Ureter (tissue), 1 donor: ENCODE data around the gene KL. TPM values are rescaled to one million over a fixed set of nuclear protein-coding genes. Genes with fewer than 3 reads are reported as not detected.

Source experiments
- DNase-seq: peaks from one replicate; pipeline ENCODE4 v3.0.0-alpha.2; 2020; ENCODE audit warnings: low spot score
- total RNA-seq: library from RNA; stranded (reverse); gene quantifications from one replicate; pipeline ENCODE4 v1.2.4, GENCODE V29; 2023
- donor health status: DM: yes; HTN: yes; CAD: no.

The KL gene
- total RNA-seq, 1 donor from 2014 or later: 3.6 TPM

DNA sequence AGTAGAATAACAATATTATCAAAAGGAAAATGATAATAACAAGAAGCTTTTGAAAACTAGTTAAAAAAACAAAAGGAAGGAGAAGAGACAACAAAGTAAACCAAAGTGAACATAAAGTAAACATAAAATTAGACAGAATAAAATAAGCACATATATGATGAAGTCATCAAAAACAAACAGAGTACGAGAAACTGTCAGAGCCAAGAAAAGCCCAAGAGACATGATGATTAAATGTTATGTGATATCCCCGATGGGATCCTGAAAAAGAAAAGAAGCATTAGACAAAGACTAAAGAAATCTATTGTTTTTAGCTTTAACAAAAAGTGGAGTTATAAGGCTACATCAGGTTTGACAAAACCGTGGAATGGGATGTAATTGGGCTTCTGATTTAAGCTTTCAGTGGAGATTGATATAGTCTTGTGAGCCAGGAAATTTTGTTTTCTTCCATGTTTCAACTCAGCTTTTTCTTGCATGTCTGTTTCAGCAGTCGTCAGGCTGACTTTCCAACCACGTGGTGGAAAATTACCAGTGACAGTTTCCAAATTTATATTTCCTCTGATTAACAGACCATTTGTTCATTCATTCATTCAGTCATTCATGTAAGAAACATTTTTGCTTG, 64.9 kb downstream of the KL start:
- DNase-seq: no peak

DNA sequence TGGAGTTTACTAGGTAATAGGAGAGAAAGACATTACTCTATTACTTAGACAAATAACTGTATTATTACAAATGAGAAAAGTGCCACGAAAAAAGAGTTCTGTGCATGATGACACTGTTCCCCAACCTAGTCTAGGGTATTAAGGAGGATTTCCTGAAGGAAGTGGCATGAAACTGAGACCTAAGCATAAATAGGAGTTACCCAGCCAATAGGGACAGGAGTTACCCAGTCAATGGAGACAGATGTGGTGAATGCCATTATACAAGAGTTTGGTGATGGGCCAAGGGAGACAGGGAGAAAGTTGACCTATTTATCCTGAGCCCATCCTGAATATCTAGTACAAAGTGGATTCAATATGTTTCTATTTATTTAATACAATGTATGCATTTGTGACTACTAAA, 65.4 kb downstream of the KL start:
- no peak for DNase-seq

DNA sequence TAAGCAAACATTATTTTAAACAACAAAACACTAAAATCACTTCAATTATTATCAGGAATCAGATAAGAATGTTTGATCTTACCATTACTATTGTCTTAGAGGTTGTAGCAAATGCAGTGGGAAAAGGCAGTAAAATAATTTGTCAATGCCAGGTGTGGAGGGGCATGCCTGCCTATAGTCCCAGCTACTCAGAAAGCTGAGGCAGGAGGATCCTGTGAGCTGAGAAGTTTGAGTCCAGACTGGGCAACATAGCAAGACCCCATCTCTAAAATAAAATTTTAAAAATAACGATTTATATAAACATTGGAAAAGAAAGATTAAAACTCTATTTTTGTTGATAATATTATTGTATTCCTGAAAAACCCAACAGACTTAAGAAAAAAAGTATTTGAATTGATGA, 66.8 kb downstream of the KL start:
- DNase-seq: no peak

- no peak for DNase-seq
Measured at GRCh38 chr13:33087091-33087490, 70.9 kb downstream of the KL start.

- no peak for DNase-seq
Measured at GRCh38 chr13:33087790-33088189, 71.6 kb downstream of the KL start.

- no peak for DNase-seq
Measured at GRCh38 chr13:33089311-33089710, 73.1 kb downstream of the KL start.

GRCh38 chr13:33090755-33091414, 74.7 kb downstream of the KL start:
- DNase-seq: no peak

DNA sequence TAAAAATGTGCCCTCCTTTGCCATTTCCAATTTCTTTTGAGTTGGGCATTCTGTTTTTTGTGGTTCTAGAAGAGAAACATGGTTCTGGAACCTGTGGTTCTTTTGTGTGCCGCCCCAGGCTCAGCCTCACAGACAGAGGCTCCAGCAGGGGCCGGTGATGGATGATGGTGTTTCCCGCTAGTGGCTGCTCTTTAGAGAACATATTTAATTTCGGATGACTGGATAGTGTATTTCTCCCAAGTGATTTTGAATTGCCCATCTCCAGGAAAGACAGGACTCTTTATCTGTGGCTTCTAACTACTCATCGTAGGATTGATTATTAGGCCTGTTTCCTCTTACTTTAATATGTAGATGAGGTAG, 75.2 kb downstream of the KL start:
- DNase-seq: no peak

GRCh38 chr13:33092073-33092987, 76.1 kb downstream of the KL start:
- DNase-seq: no peak

DNA sequence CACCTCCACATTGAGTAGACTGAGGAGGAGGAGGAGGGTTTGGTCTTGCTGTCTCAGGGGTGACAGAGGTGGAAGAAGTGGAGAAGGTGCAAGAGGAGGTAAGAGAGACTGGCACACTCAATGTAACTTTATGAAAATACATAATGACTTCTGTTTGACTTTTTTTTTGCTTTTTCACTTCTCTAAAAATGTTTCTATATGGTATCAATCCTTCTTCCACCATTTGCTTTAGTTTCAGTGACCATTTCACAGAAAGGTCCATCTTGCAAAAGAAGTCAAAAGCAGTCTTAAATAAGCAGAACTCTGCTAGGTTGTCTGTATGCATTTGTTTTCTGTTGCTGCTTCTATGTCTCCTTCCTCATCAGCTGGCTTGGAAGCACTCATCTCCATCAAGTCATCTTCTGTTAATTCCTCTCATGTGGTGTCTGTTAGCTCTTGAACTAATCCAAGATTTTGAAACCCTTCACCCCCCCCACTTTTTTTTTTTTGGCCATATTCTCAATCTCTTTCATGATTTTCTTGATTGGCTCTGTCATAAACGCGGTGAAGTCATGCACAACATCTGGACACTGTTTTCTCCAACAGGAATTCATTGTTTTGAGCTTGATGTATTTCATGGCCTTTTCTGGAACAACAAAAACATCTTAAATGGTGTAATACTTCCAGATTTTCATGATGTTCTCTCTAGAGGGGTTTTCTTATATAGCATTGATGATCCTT, 80.8 kb downstream of the KL start:
- no peak for DNase-seq

GRCh38 chr13:33099860-33100259, 83.6 kb downstream of the KL start:
- no peak for DNase-seq

DNA sequence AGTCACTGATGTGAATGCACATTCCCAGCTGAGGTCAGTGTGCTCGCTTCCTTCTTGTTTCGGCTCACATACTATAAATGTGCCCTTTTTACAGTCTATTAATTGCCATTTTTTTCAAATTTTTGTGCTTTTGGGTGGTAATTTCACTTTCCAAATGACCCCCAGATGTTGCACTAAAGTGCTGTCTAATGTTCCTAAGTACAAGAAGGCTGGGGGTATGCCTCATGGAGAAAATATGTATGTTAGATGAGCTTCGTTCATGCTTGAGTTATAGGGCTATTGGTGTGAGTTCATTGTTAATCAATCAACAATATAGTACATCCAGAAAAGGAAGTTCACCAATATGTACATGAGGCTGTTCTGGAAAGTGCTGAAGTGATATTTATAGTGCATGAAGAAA, 84.7 kb downstream of the KL start:
- DNase-seq: no peak

- DNase-seq: no peak
Measured at GRCh38 chr13:33101835-33102234, 85.6 kb downstream of the KL start.

DNA sequence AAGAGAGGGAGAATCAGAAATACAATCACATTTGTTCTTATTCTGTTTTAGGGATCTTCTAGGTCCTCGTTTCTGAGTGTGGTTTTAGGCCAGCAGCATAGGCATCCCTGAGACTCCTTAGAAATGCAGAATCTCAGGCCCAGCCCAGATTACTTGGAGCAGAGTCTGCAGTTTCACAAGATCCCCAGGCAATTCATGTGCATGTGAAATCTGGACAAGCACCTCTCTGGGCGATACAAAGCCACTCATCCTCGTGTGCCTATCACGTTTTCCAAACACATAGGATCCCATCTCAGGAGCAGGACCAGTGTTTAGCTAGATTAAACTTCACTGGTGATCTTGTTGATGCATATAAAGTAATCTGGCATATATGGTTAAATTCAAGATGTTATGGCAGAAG, 87.2 kb downstream of the KL start:
- no peak for DNase-seq

GRCh38 chr13:33105387-33106005, 89.3 kb downstream of the KL start:
- DNase-seq: no peak

- no peak for DNase-seq
Measured at GRCh38 chr13:33106656-33107360, 90.6 kb downstream of the KL start.

DNA sequence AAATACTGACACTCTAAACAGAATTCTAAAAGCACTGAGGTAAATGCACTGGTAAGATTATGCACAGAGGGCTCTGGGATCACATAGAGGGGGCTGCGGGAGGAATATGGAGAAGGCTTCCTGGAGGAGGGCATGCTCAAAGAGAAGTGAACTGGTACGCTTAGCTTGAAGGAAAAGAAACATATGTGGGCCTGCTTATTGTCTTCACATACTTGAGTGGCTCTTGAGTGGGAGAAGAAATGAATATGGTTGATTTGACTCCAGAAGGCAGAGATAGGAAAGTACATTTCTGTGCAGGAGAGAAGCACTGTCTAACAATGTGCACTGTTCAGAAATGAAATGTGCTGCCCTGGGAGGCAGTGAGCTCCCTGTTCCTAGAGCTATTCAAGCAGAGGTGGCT, 91.1 kb downstream of the KL start:
- no peak for DNase-seq

DNA sequence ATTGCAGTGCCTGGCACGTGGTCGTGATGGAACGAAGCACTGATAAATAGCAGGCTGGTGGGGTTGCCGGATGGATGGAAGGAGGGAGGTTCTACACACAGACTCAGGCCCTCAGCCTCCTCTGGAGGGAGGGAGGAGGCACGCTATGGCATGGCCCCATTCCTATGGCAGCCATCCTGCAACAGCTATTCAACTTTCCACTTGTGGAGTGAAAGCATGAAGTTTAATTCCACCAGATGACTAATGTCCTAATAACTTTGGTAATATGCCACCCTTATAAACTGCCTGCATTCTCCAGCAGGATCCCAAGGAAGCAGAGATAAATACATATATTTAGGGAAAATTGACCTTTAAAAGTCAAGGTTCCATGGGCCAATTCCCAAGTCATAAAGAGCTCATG, 92.4 kb downstream of the KL start:
- no peak for DNase-seq

DNA sequence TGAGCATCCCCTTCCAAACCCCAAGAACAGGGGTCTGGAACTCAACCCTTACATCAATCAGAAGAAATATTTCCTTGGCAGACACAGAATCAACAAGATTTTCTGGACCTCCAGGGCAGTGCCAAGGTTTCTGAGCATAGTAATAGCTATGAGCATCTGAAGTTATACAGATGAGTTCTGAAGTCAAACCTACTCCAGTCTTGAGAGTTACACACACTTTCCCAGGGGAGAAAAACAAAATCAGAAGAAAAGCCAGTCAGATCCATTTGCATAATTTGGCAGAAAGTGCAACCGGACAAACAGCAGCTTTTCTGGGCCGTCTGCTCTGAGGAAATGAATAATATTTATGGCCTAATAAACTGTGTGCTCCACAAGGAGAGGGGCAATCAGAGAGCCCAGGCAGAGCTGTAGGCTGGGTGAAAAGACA, 93.1 kb downstream of the KL start:
- DNase-seq: no peak

- no peak for DNase-seq
Measured at GRCh38 chr13:33109801-33110200, 93.6 kb downstream of the KL start.

DNA sequence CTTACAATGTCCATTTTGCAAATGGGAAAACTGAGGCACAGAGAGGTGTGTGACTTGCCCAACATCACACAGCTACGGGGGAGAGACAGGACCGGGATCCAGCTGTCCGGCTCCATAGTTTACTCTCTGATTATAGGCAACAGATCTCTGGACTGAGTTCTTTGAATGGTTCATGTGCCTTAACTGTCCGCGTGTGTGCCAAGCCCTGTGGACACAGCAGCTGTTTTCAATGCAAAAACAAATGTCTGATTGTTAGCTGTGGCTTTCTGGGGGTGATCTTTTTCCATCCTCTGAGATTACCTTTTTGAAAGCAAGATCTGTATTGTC, 94.1 kb downstream of the KL start:
- no peak for DNase-seq
